Fibroblast of upper back skin (primary cell): ENCODE data around the gene SARS2.
"Not testable (repeated sequence)": the region's sequence is repeated elsewhere in the genome, so short reads cannot be mapped to it uniquely, and the experiment has no call there.

Experiments used
- DNase-seq: peaks from one replicate; pipeline ENCODE4 v3.0.0-alpha.2; 2013

SARS2 gene

GRCh38 chr19:38929929-38930775 lies at the start of gene SARS2:
Gene SARS2 (minus strand): TSS chr19:38930763. CDS start chr19:38930736, 27 bp downstream.
- DNase-seq: peak; percentile 93

GRCh38 chr19:38979812-38980211 lies 49.2 kb upstream of the SARS2 start:
- DNase-seq: no peak

- no peak for DNase-seq
These were observed 47.7 kb upstream of the SARS2 start for GRCh38 chr19:38978326-38978689.

- peak; percentile 48 for DNase-seq
These were observed 47.1 kb upstream of the SARS2 start for GRCh38 chr19:38977445-38978325.

- DNase-seq: no peak
These were observed 45.3 kb upstream of the SARS2 start for GRCh38 chr19:38975861-38976271.

- DNase-seq: peak; percentile 64
These were observed 44.8 kb upstream of the SARS2 start, which contains the start of gene FBXO17 for GRCh38 chr19:38975214-38975860. Gene FBXO17 (minus strand): TSS chr19:38975742. CDS start chr19:38950319, 25,423 bp downstream.

- no peak for DNase-seq
These were observed 44.2 kb upstream of the SARS2 start for GRCh38 chr19:38974624-38975213.

GRCh38 chr19:38971672-38972071 lies 41.1 kb upstream of the SARS2 start:
- DNase-seq: no peak

GRCh38 chr19:38970664-38971532 lies 40.3 kb upstream of the SARS2 start:
- DNase-seq: no peak

GRCh38 chr19:38966149-38966548 lies 35.6 kb upstream of the SARS2 start:
- DNase-seq: not testable (repeated sequence)

- DNase-seq: no peak
These were observed 34.2 kb upstream of the SARS2 start for GRCh38 chr19:38964738-38965137.

GRCh38 chr19:38959618-38960017 lies 29.1 kb upstream of the SARS2 start:
- DNase-seq: no peak

- DNase-seq: no peak
These were observed 27.7 kb upstream of the SARS2 start for GRCh38 chr19:38958301-38958700.

- DNase-seq: no peak
These were observed 25.7 kb upstream of the SARS2 start for GRCh38 chr19:38956264-38956663.

GRCh38 chr19:38953677-38954076 lies 23.1 kb upstream of the SARS2 start:
- no peak for DNase-seq

- DNase-seq: no peak
These were observed 22.0 kb upstream of the SARS2 start for GRCh38 chr19:38952395-38953165.

GRCh38 chr19:38951187-38951586 lies 20.6 kb upstream of the SARS2 start:
- DNase-seq: no peak

- peak; percentile 77 for DNase-seq
These were observed 19.2 kb upstream of the SARS2 start for GRCh38 chr19:38949580-38950367.

GRCh38 chr19:38946229-38947010 lies 15.9 kb upstream of the SARS2 start:
- no peak for DNase-seq
